Mesendoderm (in vitro differentiated cells): Measurements from ENCODE around the gene INO80.
"Not testable (repeated sequence)": the region's sequence is repeated elsewhere in the genome, so short reads cannot be mapped to it uniquely, and the experiment has no call there.

Source experiments
- DNase-seq: peaks from one replicate; pipeline ENCODE4 v3.0.0; 2013
- H2AK5ac ChIP-seq: 2 replicates; pipeline ENCODE4 v1.6.1; 2013; ENCODE audit warnings: low read length, inconsistent platforms
- H2BK120ac ChIP-seq: 2 replicates; pipeline ENCODE4 v1.6.1; 2013; ENCODE audit warnings: low read depth, mild to moderate bottlenecking, low read length, moderate library complexity, mixed read lengths
- H2BK15ac ChIP-seq: replicated peaks from 2 replicates; pipeline ENCODE4 v1.6.1; 2013; ENCODE audit warnings: low read depth, mild to moderate bottlenecking, moderate library complexity
- H2BK5ac ChIP-seq: 2 replicates; pipeline ENCODE4 v1.6.1; 2013; ENCODE audit warnings: low read length, inconsistent platforms
- H3K18ac ChIP-seq: 2 replicates; pipeline ENCODE4 v1.6.1; 2013; ENCODE audit warnings: mild to moderate bottlenecking, low read length, mixed read lengths
- H3K23ac ChIP-seq: one replicate; pipeline ENCODE4 v1.6.1; 2013; ENCODE audit warnings: low read length
- H3K27ac ChIP-seq: 2 replicates; pipeline ENCODE4 v1.5.1; 2013; ENCODE audit warnings: low read depth, mild to moderate bottlenecking, inconsistent platforms, low read length, moderate library complexity
- H3K27me3 ChIP-seq: 2 replicates; pipeline ENCODE4 v1.6.1; 2013; ENCODE audit warnings: low read length, control low read depth, mild to moderate bottlenecking, inconsistent platforms; ENCODE audit not compliant: insufficient read depth, poor library complexity
- H3K36me3 ChIP-seq: 2 replicates; pipeline ENCODE4 v1.6.1; 2013; ENCODE audit warnings: low read length, inconsistent platforms; ENCODE audit not compliant: control insufficient read depth, insufficient read depth
- H3K4ac ChIP-seq: one replicate; pipeline ENCODE4 v1.6.1; 2013; ENCODE audit warnings: low read depth, mild to moderate bottlenecking, low read length, moderate library complexity
- H3K4me1 ChIP-seq: 2 replicates; pipeline ENCODE4 v1.6.1; 2013; ENCODE audit warnings: low read depth, low read length, inconsistent platforms; ENCODE audit not compliant: control insufficient read depth
- H3K4me2 ChIP-seq: 2 replicates; pipeline ENCODE4 v1.6.1; 2013; ENCODE audit warnings: low read length
- H3K4me3 ChIP-seq: 2 replicates; pipeline ENCODE4 v1.5.1; 2013; ENCODE audit warnings: mild to moderate bottlenecking, low read length
- H3K56ac ChIP-seq: one replicate; pipeline ENCODE4 v1.6.1; 2013; ENCODE audit warnings: low read length
- H3K79me1 ChIP-seq: 2 replicates; pipeline ENCODE4 v1.6.1; 2013; ENCODE audit warnings: low read length, inconsistent platforms
- H3K79me2 ChIP-seq: 2 replicates; pipeline ENCODE4 v1.6.1; 2013; ENCODE audit warnings: mild to moderate bottlenecking, low read length; ENCODE audit not compliant: control insufficient read depth, insufficient read depth
- H3K9ac ChIP-seq: 2 replicates; pipeline ENCODE4 v1.6.1; 2013; ENCODE audit warnings: low read length, inconsistent platforms
- H4K5ac ChIP-seq: one replicate; pipeline ENCODE4 v1.6.1; 2013; ENCODE audit warnings: low read length
- H4K8ac ChIP-seq: one replicate; pipeline ENCODE4 v1.6.1; 2013; ENCODE audit warnings: low read depth, mild to moderate bottlenecking, control low read depth, low read length, moderate library complexity
- WGBS: extraction: QIAGEN DNeasy Blood & Tissue Kit; methylation state at CpG from one replicate; pipeline ENCODE4 v1.1.7; 2013; ENCODE audit warnings: low lambda C conversion rate, missing lambda C conversion rate; ENCODE audit not compliant: insufficient coverage; ENCODE audit errors: extremely low coverage; 5-methylcytosine and 5-hydroxymethylcytosine counted together

Gene INO80

DNA sequence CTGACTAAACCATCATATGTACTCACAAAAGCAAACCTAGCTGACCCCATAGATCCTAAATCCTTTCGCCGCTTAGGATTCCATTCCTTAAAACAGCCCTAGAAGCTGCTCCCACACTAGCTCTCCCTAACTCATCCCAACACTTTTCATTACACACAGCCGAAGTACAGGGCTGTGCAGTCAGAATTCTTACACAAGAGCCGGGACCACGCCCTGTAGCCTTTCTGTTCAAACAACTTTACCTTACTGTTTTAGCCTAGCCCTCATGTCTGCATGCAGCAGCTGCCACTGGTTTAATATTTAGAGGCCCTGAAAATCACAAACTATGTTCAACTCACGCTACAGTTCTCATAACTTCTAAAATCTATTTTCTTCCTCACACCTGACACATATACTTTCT is 19.5 kb upstream of the INO80 start:
- not testable (repeated sequence) for H3K18ac ChIP-seq, DNase-seq, H3K4ac ChIP-seq, H3K36me3 ChIP-seq, H3K4me1 ChIP-seq, H2BK5ac ChIP-seq, H3K4me2 ChIP-seq, H3K27me3 ChIP-seq, H3K27ac ChIP-seq, H3K79me1 ChIP-seq, H2BK15ac ChIP-seq, H3K56ac ChIP-seq, H3K9ac ChIP-seq, H3K4me3 ChIP-seq, H4K5ac ChIP-seq, H3K79me2 ChIP-seq, H4K8ac ChIP-seq, H3K23ac ChIP-seq, H2AK5ac ChIP-seq, H2BK120ac ChIP-seq
- no CpG with 5 or more reads among the region's 6 CpGs for WGBS

DNA sequence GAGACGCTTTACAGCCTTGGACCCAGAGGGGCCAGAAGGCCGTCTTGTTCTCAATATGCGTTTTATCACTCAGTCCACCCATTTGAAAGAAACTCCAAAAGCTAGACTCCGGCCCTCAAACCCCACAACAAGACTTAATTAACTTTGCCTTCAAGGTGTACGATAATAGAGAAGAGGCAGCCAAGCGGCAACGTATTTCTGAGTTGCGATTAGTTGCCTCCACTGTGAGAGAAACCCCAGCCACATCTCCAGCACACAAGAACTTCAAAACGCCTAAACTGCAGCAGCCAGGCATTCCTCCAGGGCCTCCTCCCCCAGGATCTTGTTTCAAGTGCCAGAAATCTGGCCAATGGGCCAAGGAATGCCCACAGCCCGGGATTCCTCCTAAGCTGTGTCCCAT is 17.4 kb upstream of the INO80 start:
- no peaks in the 10 kb centered on the region for H3K4me1 ChIP-seq
- H3K4me3 ChIP-seq = no peak overlapping the region
- H4K8ac ChIP-seq = no peak overlapping the region
- H3K18ac ChIP-seq = no peak overlapping the region
- no CpG with 5 or more reads among the region's 10 CpGs for WGBS
- no peak overlapping the region for H3K56ac ChIP-seq
- H2BK120ac ChIP-seq = no peak overlapping the region
- H3K27me3 ChIP-seq = no peaks in the 10 kb centered on the region
- DNase-seq = no peak
- H4K5ac ChIP-seq = no peak overlapping the region
- H3K36me3 ChIP-seq = no peaks in the 10 kb centered on the region
- no peaks in the 10 kb centered on the region for H3K79me2 ChIP-seq
- H3K4me2 ChIP-seq = no peak overlapping the region
- no peak overlapping the region for H3K27ac ChIP-seq
- H3K79me1 ChIP-seq = no peaks in the 10 kb centered on the region
- no peak overlapping the region for H2AK5ac ChIP-seq
- no peak overlapping the region for H3K23ac ChIP-seq
- no peak overlapping the region for H3K4ac ChIP-seq
- no peak overlapping the region for H2BK15ac ChIP-seq
- H2BK5ac ChIP-seq = no peak overlapping the region
- H3K9ac ChIP-seq = no peak overlapping the region

DNA sequence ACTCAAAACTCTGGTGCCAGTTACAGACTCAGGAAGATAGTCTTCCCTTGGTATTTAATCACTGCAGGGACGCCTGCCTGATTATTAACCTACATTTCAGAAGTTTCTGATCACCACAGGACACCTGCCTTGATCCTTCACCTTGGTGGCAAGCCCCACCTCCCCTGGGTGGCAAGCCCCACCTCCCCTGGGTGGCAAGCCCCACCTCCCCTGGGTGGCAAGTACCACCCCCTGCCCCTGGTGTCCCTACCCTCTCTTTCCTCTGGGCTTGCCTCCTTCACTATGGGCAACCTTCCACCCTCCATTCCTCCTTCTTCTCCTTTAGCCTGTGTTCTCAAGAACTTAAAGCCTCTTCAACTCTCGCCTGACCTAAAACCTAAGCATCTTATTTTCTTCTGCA is 16.0 kb upstream of the INO80 start:
- not testable (repeated sequence) for DNase-seq, H3K79me1 ChIP-seq, H2BK5ac ChIP-seq, H3K18ac ChIP-seq, H4K8ac ChIP-seq, H3K4me2 ChIP-seq, H3K23ac ChIP-seq, H2BK120ac ChIP-seq, H2BK15ac ChIP-seq, H3K79me2 ChIP-seq, H3K4me3 ChIP-seq, H2AK5ac ChIP-seq, H3K36me3 ChIP-seq, H4K5ac ChIP-seq, H3K27me3 ChIP-seq, H3K9ac ChIP-seq, H3K4ac ChIP-seq, H3K4me1 ChIP-seq, H3K56ac ChIP-seq, H3K27ac ChIP-seq
- no CpG with 5 or more reads among the region's 2 CpGs for WGBS

DNA sequence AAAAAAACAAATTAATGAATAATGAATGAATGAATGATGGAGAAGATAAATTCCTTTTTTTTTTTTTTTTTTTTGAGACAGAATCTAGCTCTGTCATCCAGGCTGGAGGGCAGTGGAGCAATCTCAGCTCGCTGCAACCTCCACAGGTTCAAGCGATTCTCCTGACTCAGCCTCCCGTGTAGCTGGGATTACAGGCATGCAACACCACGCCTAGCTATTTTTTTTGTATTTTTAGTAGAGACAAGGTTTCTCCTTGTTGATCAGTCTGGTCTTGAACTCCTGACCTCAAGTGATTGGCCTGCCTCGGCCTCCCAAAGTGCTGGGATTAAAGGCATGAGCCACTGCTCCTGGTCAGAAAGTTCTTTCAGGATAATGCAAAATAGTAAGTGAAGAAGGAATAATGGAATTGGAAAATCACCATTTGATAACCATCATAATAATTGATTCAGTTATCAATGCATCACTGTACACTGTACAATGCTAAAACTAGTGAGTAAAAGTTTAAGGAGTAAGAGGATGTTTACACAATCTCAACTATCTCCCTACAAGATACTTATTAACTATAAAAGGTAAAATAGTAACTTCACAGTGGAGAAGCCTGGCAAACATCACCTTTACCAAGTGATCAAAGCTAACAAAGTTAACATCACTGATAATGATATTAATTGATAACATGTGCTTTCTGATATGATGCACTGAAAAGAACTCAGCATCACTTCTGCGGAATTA is 12.3 kb upstream of the INO80 start:
- Histone ChIP-seq H2BK15ac (no peak overlapping the region), H3K4me2 (no peak overlapping the region), H3K27me3 (no peaks in the 10 kb centered on the region), H4K5ac (no peak overlapping the region), H2BK120ac (no peak overlapping the region), H2BK5ac (no peak overlapping the region), H3K9ac (no peak overlapping the region), H2AK5ac (no peak overlapping the region), H3K79me2 (no peaks in the 10 kb centered on the region), H4K8ac (no peak overlapping the region), H3K27ac (no peak overlapping the region), H3K4ac (no peak overlapping the region), H3K4me1 (no peaks in the 10 kb centered on the region), H3K4me3 (no peak overlapping the region), H3K79me1 (no peaks in the 10 kb centered on the region), H3K56ac (no peak overlapping the region), H3K36me3 (no peaks in the 10 kb centered on the region), H3K18ac (no peak overlapping the region), H3K23ac (no peak overlapping the region)
- DNase-seq = no peak
- no CpG with 5 or more reads among the region's 6 CpGs for WGBS

DNA sequence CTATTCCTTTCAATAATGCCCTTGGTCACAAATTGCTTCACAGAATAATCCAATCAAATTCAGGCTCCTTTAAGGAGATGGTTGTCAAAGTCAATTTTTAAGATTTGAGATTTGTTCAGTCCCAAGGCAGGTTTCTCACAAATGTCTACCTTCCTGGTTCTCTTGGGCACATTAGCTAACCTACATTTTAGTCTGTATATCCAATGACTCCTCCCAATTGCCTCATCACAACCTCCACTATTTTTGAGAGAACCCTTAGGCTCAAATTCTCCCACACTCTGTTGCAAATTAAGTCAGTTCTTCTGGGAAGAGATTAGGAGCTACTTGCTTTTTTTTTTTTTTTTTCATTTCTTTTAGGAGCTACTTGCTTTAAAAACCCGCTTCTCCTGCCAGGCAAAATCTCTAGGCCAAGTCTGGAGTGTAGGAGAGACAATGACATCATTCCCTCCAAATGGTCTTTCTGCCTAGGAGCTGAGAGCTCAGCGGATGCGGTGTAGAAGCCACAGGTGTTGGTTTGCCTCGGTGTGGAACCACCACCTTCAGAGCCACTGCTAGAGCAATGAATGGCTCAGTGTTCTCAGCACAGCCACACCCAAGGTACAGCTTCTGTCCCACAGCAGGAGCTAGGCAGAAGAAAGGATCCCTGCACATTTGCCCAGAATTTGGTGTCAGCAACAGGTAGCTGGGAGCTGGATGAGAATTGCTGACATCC is 10.0 kb upstream of the INO80 start:
- H2BK5ac ChIP-seq = no peak overlapping the region
- H2BK15ac ChIP-seq = no peak overlapping the region
- no peaks in the 10 kb centered on the region for H3K27me3 ChIP-seq
- H3K4me3 ChIP-seq = no peak overlapping the region
- no peak overlapping the region for H3K9ac ChIP-seq
- no peak overlapping the region for H3K18ac ChIP-seq
- H3K4me2 ChIP-seq = no peak overlapping the region
- no peak overlapping the region for H3K27ac ChIP-seq
- no peak overlapping the region for H2BK120ac ChIP-seq
- no peaks in the 10 kb centered on the region for H3K79me2 ChIP-seq
- H3K4ac ChIP-seq = no peak overlapping the region
- no peaks in the 10 kb centered on the region for H3K4me1 ChIP-seq
- H4K5ac ChIP-seq = no peak overlapping the region
- no peak overlapping the region for H4K8ac ChIP-seq
- no peak overlapping the region for H2AK5ac ChIP-seq
- H3K56ac ChIP-seq = no peak overlapping the region
- no peak for DNase-seq
- no peak overlapping the region for H3K23ac ChIP-seq
- no CpG with 5 or more reads among the region's 4 CpGs for WGBS
- H3K36me3 ChIP-seq = no peaks in the 10 kb centered on the region
- no peaks in the 10 kb centered on the region for H3K79me1 ChIP-seq
